Measurements from ENCODE around the gene LRRC49. TPM values are rescaled to one million over a fixed set of nuclear protein-coding genes. Genes with fewer than 3 reads are reported as not detected.
"Not testable (repeated sequence)": the region's sequence is repeated elsewhere in the genome, so short reads cannot be mapped to it uniquely, and the experiment has no call there.

Gene LRRC49
- total RNA-seq, 2 experiments from 2014 or later, result 0.14 to 0.62 TPM

- DNase-seq (no peak), ATAC-seq (no peak)
- Mint-ChIP-seq H3K9me3 (ENCODE audit: low read depth) (peaks cover 2% of the 10 kb centered on the region), H3K4me1 (no peaks in the 10 kb centered on the region), H3K27ac (no peak overlapping the region), H3K4me3 (no peak overlapping the region), H3K27me3 (peaks cover 4% of the 10 kb centered on the region), H3K36me3 (ENCODE audit: low read depth) (no peaks in the 10 kb centered on the region)
- intact Hi-C loops (cut with DNase I, micrococcal nuclease), result no loop called here
- ChIA-PET CTCF (no interaction called here), POLR2A (no interaction called here)
These were observed 71.4 kb downstream of the LRRC49 start for GRCh38 chr15:70964058-70964457.

DNA sequence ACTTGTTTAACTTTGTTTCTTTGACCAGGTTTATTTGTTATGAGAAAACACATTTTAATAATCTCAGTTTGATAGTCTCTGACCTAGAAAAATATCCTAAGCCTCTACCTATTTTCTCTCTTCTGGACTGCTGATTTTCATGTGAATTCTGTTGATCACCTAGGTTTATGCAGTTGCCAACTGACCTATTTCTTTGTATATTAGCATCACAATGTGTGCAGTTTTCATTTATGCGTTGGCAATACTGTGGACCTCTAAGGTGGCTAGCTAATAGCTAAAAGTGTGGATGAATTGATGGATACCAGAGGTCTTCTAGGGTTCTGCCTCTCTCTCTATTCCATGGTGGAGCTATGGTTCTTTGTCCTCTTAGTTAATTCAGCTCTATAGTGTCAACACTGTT lies 72.1 kb downstream of the LRRC49 start:
- DNase-seq, result no peak
- Mint-ChIP-seq H3K27ac (no peak overlapping the region), H3K27me3 (peaks cover 4% of the 10 kb centered on the region), H3K36me3 (ENCODE audit: low read depth) (no peaks in the 10 kb centered on the region), H3K4me3 (no peak overlapping the region), H3K4me1 (no peaks in the 10 kb centered on the region), H3K9me3 (ENCODE audit: low read depth) (peaks cover 2% of the 10 kb centered on the region)
- ChIA-PET POLR2A (no interaction called here), CTCF (no interaction called here)
- no peak for ATAC-seq
- intact Hi-C loops (cut with DNase I, micrococcal nuclease), result no loop called here

DNA sequence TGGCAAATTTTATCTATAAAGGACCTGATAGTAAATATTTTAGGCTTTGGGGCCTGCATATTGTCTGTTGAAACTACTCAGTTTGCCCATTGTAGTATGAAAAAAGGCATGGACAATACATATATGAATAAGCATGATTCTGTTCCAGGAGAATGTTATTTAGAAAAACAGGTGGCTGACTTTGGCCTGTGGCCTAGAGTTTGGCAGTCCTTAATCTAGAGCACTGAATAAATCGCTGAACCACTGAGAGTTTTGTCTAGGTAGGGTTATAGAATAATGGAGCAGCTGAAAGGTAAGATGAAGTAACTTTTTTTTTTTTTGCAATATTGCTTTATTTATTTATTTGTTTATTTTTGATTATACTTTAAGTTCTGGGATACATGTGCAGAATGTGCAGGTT lies 75.0 kb downstream of the LRRC49 start:
- ATAC-seq (no peak), DNase-seq (no peak)
- ChIA-PET POLR2A (no interaction called here), CTCF (interaction anchor here (1.5 kb wide), 1 partner anchor 13 kb away, joined by 4 read pairs; no protein-coding TSS in a partner anchor)
- Mint-ChIP-seq H3K9me3 (ENCODE audit: low read depth) (peaks cover 2% of the 10 kb centered on the region), H3K36me3 (ENCODE audit: low read depth) (no peaks in the 10 kb centered on the region), H3K4me1 (no peaks in the 10 kb centered on the region), H3K27ac (no peak overlapping the region), H3K27me3 (no peaks in the 10 kb centered on the region), H3K4me3 (no peak overlapping the region)
- intact Hi-C loops (cut with DNase I, micrococcal nuclease), result no loop called here

- no peak for ATAC-seq
- Mint-ChIP-seq H3K4me1 (no peaks in the 10 kb centered on the region), H3K36me3 (ENCODE audit: low read depth) (no peaks in the 10 kb centered on the region), H3K27ac (no peak overlapping the region), H3K4me3 (no peak overlapping the region), H3K9me3 (ENCODE audit: low read depth) (no peaks in the 10 kb centered on the region), H3K27me3 (peaks cover 3% of the 10 kb centered on the region)
- ChIA-PET CTCF (interaction anchor here (0.6 to 1.1 kb wide), 2 partner anchors 17 to 466 kb away, joined by 3 to 4 read pairs; no protein-coding TSS in a partner anchor), POLR2A (no interaction called here)
- intact Hi-C loops (cut with DNase I, micrococcal nuclease), result loop anchor here (1.0 to 5.0 kb wide), 2 partner anchors 466 to 468 kb away; no protein-coding TSS in a partner anchor
- no peak for DNase-seq
These were observed 81.6 kb downstream of the LRRC49 start for GRCh38 chr15:70974004-70974832.

DNA sequence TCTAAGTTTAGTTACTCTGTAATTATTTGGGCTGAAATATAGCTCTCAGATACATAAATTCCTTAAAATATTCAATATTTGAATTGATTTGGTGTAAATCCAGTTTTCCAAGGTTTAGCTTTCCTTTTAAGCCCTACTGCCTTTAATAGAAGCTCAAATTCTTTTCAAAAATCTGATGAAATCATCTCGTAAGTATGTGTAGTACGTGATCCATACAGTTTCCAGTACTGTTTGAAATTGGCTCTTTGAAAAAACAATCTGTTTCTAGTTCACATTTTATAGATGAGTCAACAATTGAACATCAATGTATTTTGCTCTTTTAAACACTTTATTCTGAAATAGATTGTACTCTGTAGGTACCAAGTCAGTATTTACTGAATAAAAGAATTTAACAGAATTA lies 84.2 kb downstream of the LRRC49 start:
- Mint-ChIP-seq H3K36me3 (ENCODE audit: low read depth) (no peaks in the 10 kb centered on the region), H3K9me3 (ENCODE audit: low read depth) (no peaks in the 10 kb centered on the region), H3K27ac (no peak overlapping the region), H3K4me3 (no peak overlapping the region), H3K27me3 (peaks cover 7% of the 10 kb centered on the region), H3K4me1 (no peaks in the 10 kb centered on the region)
- intact Hi-C loops (cut with DNase I, micrococcal nuclease), result no loop called here
- ChIA-PET POLR2A (interaction anchor here (0.6 kb wide), 1 partner anchor 42 kb away, joined by 4 read pairs; no protein-coding TSS in a partner anchor), CTCF (no interaction called here)
- no peak for ATAC-seq
- no peak for DNase-seq

GRCh38 chr15:70995383-70995970 lies 102.9 kb downstream of the LRRC49 start:
- ATAC-seq (no peak), DNase-seq (no peak)
- H3K9me3 Mint-ChIP-seq (ENCODE audit: low read depth), result peaks cover 14% of the 10 kb centered on the region
- H3K4me1 Mint-ChIP-seq, result no peaks in the 10 kb centered on the region
- no peak overlapping the region for H3K4me3 Mint-ChIP-seq
- H3K36me3 Mint-ChIP-seq (ENCODE audit: low read depth), result no peaks in the 10 kb centered on the region
- CTCF ChIA-PET, result no interaction called here
- H3K27ac Mint-ChIP-seq, result no peak overlapping the region
- POLR2A ChIA-PET, result no interaction called here
- intact Hi-C loops (cut with DNase I, micrococcal nuclease), result no loop called here
- H3K27me3 Mint-ChIP-seq, result peaks cover 10% of the 10 kb centered on the region

DNA sequence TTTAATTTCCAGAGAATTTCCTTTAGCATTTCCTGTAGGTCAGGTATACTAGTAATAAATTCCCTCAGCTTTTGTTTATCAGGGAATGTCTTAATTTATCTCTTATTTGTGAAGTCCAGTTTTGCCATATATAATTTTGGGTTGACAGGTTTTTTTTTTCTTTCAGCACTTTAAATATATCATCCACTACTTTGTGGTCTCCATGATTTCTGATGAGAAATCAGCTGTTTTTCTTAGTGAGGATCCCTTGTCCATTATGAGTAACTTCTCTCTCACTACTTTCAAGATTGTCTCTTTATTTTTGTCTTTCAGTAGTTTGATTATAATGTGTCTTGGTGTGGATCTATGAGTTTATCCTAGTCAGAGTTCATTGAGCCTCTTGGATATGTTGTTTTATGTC lies 105.7 kb downstream of the LRRC49 start:
- ATAC-seq, result no peak
- Mint-ChIP-seq H3K27me3 (peaks cover 7% of the 10 kb centered on the region), H3K4me3 (no peak overlapping the region), H3K27ac (no peak overlapping the region), H3K36me3 (ENCODE audit: low read depth) (no peaks in the 10 kb centered on the region), H3K4me1 (no peaks in the 10 kb centered on the region), H3K9me3 (ENCODE audit: low read depth) (peaks cover 11% of the 10 kb centered on the region)
- intact Hi-C loops (cut with DNase I, micrococcal nuclease), result no loop called here
- ChIA-PET CTCF (interaction anchor here (0.7 kb wide), 1 partner anchor 259 kb away, joined by 3 read pairs; no protein-coding TSS in a partner anchor), POLR2A (no interaction called here)
- no peak for DNase-seq

- no peak for ATAC-seq
- DNase-seq, result no peak
- CTCF ChIA-PET, result no interaction called here
- Mint-ChIP-seq H3K36me3 (ENCODE audit: low read depth) (no peaks in the 10 kb centered on the region), H3K4me1 (no peaks in the 10 kb centered on the region), H3K4me3 (no peak overlapping the region), H3K27ac (no peak overlapping the region), H3K27me3 (peaks cover 10% of the 10 kb centered on the region), H3K9me3 (ENCODE audit: low read depth) (peaks cover 11% of the 10 kb centered on the region)
- POLR2A ChIA-PET, result no interaction called here
- intact Hi-C loops (cut with DNase I, micrococcal nuclease), result loop anchor here in 1 of 2 experiments (10.0 kb wide), 1 partner anchor 302 kb away; no protein-coding TSS in a partner anchor
These were observed 109.7 kb downstream of the LRRC49 start for GRCh38 chr15:71002316-71002715.

- ATAC-seq, result no peak
- H3K9me3 Mint-ChIP-seq (ENCODE audit: low read depth), result peaks cover 11% of the 10 kb centered on the region
- H3K27ac Mint-ChIP-seq, result no peak overlapping the region
- intact Hi-C loops (cut with DNase I, micrococcal nuclease), result loop anchor here in 1 of 2 experiments (10.0 kb wide), 1 partner anchor 301 kb away; no protein-coding TSS in a partner anchor
- DNase-seq, result no peak
- H3K4me3 Mint-ChIP-seq, result no peak overlapping the region
- H3K27me3 Mint-ChIP-seq, result peaks cover 11% of the 10 kb centered on the region
- H3K36me3 Mint-ChIP-seq (ENCODE audit: low read depth), result no peaks in the 10 kb centered on the region
- H3K4me1 Mint-ChIP-seq, result no peaks in the 10 kb centered on the region
- POLR2A ChIA-PET, result no interaction called here
- CTCF ChIA-PET, result no interaction called here
These were observed 110.7 kb downstream of the LRRC49 start for GRCh38 chr15:71003319-71003718.

GRCh38 chr15:71004506-71004905 lies 111.9 kb downstream of the LRRC49 start:
- H3K9me3 Mint-ChIP-seq (ENCODE audit: low read depth); POLR2A ChIA-PET; ATAC-seq; H3K4me1 Mint-ChIP-seq; H3K27ac Mint-ChIP-seq; CTCF ChIA-PET; DNase-seq; H3K36me3 Mint-ChIP-seq (ENCODE audit: low read depth); H3K4me3 Mint-ChIP-seq: not testable (repeated sequence)
- intact Hi-C loops (cut with DNase I, micrococcal nuclease), result loop anchor here in 1 of 2 experiments (10.0 kb wide), 1 partner anchor 300 kb away; no protein-coding TSS in a partner anchor
- H3K27me3 Mint-ChIP-seq, result peaks cover 17% of the 10 kb centered on the region

DNA sequence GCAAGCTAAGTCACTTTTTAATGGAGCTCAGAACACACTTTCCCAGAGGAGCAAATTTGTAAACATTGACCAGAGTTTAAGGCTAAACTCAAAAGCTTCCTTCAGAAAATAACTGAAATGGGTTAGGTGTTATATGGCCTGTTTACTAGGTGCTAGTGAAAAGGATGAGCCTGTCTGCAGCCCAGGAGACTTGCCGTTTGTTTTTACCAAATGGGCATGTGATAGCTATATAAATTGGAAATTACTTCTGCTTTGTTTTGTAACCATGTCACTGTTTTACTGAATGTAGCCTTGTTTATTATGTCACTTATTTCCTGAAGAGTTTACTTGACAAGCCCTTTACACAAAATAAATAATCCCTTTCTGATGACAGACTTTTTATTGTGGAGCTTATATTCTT lies 113.3 kb downstream of the LRRC49 start:
- ATAC-seq (no peak), DNase-seq (no peak)
- Mint-ChIP-seq H3K4me1 (no peaks in the 10 kb centered on the region), H3K9me3 (ENCODE audit: low read depth) (no peaks in the 10 kb centered on the region), H3K27ac (no peak overlapping the region), H3K36me3 (ENCODE audit: low read depth) (no peaks in the 10 kb centered on the region), H3K27me3 (peaks cover 20% of the 10 kb centered on the region), H3K4me3 (no peak overlapping the region)
- ChIA-PET POLR2A (no interaction called here), CTCF (no interaction called here)
- intact Hi-C loops (cut with DNase I, micrococcal nuclease), result loop anchor here in 1 of 2 experiments (10.0 kb wide), 1 partner anchor 299 kb away; no protein-coding TSS in a partner anchor

Measured in activated CD4-positive, alpha-beta T cell treated with anti-CD3 and anti-CD28 coated beads for 36 hours (primary cell).